ENCODE data around the gene GCGR. TPM values are rescaled to one million over a fixed set of nuclear protein-coding genes. Genes with fewer than 3 reads are reported as not detected.

GCGR gene
- total and polyA plus RNA-seq, 2 experiments from 2014 or later, result 0.17 to 0.23 TPM

GRCh38 chr17:81854974-81855774, 51.2 kb downstream of the GCGR start:
- peaks cover 10% of the 10 kb centered on the region for H3K27me3 Mint-ChIP-seq (ENCODE audit: insufficient read depth, low read depth, poor library complexity)
- Histone ChIP-seq H4K20me1 (replicated peaks; ENCODE audit: insufficient read depth) (peaks cover 29% of the 10 kb centered on the region), H3K79me2 (replicated peaks; ENCODE audit: insufficient read depth) (peaks cover 47% of the 10 kb centered on the region), H3K4me1 (ENCODE audit: insufficient read depth) (peaks cover 10% of the 10 kb centered on the region; the same call in 1 of the 2 replicates), H3K9me2 (ENCODE audit: insufficient read depth) (no peaks in the 10 kb centered on the region), H3K36me3 (ENCODE audit: insufficient read depth) (peaks cover 7% of the 10 kb centered on the region), H3K4me3 (no peak overlapping the region), H3K27ac (ENCODE audit: low read depth) (no peak overlapping the region), H3K4me2 (no peak overlapping the region), H3K27me3 (ENCODE audit: insufficient read depth) (no peaks in the 10 kb centered on the region), H3F3A (replicated peaks; ENCODE audit: low read depth) (peaks cover 30% of the 10 kb centered on the region), H2AFZ (no peak overlapping the region)
- ATAC-seq (peak; percentile 72), DNase-seq (ENCODE audit: low spot score) (peak; percentile 42)
- no peaks in the 10 kb centered on the region; the same call in 2 of the 3 replicates for H3K9me3 Mint-ChIP-seq
- H3K4me1 Mint-ChIP-seq, result peaks cover 5% of the 10 kb centered on the region
- no peak overlapping the region for H3K27ac Mint-ChIP-seq
- peaks cover 67% of the 10 kb centered on the region for H3K36me3 Mint-ChIP-seq (ENCODE audit: low read depth)
- no peak for TF ChIP-seq ZNF331 (CRISPR knock-in tag; IDR thresholded peaks at IDR 0.05; ENCODE audit: low read depth)
- TF ChIP-seq, protein P1, sequence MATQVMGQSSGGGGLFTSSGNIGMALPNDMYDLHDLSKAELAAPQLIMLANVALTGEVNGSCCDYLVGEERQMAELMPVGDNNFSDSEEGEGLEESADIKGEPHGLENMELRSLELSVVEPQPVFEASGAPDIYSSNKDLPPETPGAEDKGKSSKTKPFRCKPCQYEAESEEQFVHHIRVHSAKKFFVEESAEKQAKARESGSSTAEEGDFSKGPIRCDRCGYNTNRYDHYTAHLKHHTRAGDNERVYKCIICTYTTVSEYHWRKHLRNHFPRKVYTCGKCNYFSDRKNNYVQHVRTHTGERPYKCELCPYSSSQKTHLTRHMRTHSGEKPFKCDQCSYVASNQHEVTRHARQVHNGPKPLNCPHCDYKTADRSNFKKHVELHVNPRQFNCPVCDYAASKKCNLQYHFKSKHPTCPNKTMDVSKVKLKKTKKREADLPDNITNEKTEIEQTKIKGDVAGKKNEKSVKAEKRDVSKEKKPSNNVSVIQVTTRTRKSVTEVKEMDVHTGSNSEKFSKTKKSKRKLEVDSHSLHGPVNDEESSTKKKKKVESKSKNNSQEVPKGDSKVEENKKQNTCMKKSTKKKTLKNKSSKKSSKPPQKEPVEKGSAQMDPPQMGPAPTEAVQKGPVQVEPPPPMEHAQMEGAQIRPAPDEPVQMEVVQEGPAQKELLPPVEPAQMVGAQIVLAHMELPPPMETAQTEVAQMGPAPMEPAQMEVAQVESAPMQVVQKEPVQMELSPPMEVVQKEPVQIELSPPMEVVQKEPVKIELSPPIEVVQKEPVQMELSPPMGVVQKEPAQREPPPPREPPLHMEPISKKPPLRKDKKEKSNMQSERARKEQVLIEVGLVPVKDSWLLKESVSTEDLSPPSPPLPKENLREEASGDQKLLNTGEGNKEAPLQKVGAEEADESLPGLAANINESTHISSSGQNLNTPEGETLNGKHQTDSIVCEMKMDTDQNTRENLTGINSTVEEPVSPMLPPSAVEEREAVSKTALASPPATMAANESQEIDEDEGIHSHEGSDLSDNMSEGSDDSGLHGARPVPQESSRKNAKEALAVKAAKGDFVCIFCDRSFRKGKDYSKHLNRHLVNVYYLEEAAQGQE (IDR thresholded peaks at IDR 0.05; ENCODE audit: unreplicated experiment), result no peak
- peak; percentile 26 to 48; a peak in 3 of 4 replicates for TF ChIP-seq CTCF (conservative IDR thresholded peaks at IDR 0.05; ENCODE audit: low read depth in 2 of 2)
- TF ChIP-seq CREB1 (CRISPR knock-in tag; IDR thresholded peaks at IDR 0.05; ENCODE audit: low read depth), result no peak
- no peak overlapping the region for H3K4me3 Mint-ChIP-seq

DNA sequence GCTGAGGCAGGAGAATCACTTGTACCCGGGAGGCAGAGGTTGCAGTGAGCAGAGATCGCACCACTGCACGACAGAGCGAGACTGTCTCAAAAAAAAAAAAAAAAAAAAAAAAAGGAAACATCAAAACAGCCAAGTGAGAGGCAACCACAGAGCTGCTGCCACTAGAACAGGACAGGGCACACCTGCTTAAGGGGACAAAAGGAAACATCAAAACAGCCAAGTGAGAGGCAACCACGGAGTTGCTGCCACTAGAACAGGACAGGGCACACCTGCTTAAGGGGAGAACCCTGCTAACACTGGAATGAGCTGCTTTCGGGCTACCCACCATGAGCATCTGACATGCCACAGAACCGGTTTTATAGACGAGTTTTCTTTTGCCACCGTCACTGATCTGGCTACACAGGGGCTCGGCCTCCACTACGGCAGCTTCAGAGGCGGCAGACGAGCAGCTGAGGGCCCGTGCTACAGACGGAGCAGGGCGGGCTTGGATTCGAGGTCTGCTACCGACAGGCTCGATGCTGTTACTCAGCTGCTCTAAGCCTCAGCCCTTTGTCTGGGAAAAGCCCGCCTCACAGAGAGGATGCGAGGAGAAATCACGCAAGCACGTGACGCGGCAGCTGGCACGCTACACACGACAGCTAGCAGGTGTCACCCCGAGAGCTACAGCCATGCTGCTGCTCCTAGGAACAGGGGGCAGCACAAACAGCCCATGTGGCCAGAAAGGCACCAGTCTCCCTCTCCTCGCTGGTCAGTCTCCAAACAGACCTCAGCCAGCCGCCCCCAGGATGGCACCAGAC, 54.4 kb downstream of the GCGR start:
- Histone ChIP-seq H3K4me3 (peak overlapping the region; percentile 88; the same call in 1 of the 2 replicates), H4K20me1 (replicated peaks; ENCODE audit: insufficient read depth) (peaks cover 28% of the 10 kb centered on the region), H3K4me2 (no peak overlapping the region), H2AFZ (no peak overlapping the region), H3K9me2 (ENCODE audit: insufficient read depth) (no peaks in the 10 kb centered on the region), H3K27ac (ENCODE audit: low read depth) (no peak overlapping the region), H3K27me3 (ENCODE audit: insufficient read depth) (no peaks in the 10 kb centered on the region), H3F3A (replicated peaks; ENCODE audit: low read depth) (peaks cover 38% of the 10 kb centered on the region), H3K36me3 (ENCODE audit: insufficient read depth) (peaks cover 4% of the 10 kb centered on the region), H3K4me1 (ENCODE audit: insufficient read depth) (peaks cover 13% of the 10 kb centered on the region), H3K79me2 (replicated peaks; ENCODE audit: insufficient read depth) (peaks cover 58% of the 10 kb centered on the region)
- Mint-ChIP-seq H3K36me3 (ENCODE audit: low read depth) (peaks cover 63% of the 10 kb centered on the region), H3K27ac (no peak overlapping the region), H3K9me3 (peaks cover 2% of the 10 kb centered on the region; the same call in 2 of the 3 replicates), H3K4me3 (peak overlapping the region; percentile 88), H3K27me3 (ENCODE audit: insufficient read depth, low read depth, poor library complexity) (peaks cover 21% of the 10 kb centered on the region), H3K4me1 (peaks cover 10% of the 10 kb centered on the region)
- ATAC-seq (no peak), DNase-seq (ENCODE audit: low spot score) (no peak)
- TF ChIP-seq ZNF331 (CRISPR knock-in tag; IDR thresholded peaks at IDR 0.05; ENCODE audit: low read depth) (no peak), ZNF462 (CRISPR knock-in tag; IDR thresholded peaks at IDR 0.05) (no peak), POLR2AphosphoS5 (IDR thresholded peaks at IDR 0.05; ENCODE audit: low read depth) (no peak)

Measured in GM23338 (cell line).